Smooth muscle cell (in vitro differentiated cells): ENCODE results near the gene RHOH. TPM values are rescaled to one million over a fixed set of nuclear protein-coding genes. Genes with fewer than 3 reads are reported as not detected.
"Not testable (repeated sequence)": the region's sequence is repeated elsewhere in the genome, so short reads cannot be mapped to it uniquely, and the experiment has no call there.

Source experiments
- DNase-seq: peaks from one replicate; lab custom pipeline; 2025; ENCODE audit not compliant: unreplicated experiment; lab: John Stamatoyannopoulos, UW
- H2AFZ ChIP-seq: fragments of 200-600 bp; sonication (generic); 2 replicates; pipeline ENCODE4 v1.6.0; 2016; ENCODE audit warnings: antibody characterized with exemption, low read depth, mild to moderate bottlenecking
- H3F3A ChIP-seq: fragments of 200-600 bp; sonication (generic); 2 replicates; pipeline ENCODE4 v1.6.0; 2017; ENCODE audit warnings: antibody characterized with exemption, low read depth
- H3K27ac ChIP-seq: fragments of 200-600 bp; sonication (generic); 2 replicates; pipeline ENCODE4 v1.5.1; 2016; ENCODE audit warnings: low read depth, mild to moderate bottlenecking
- H3K27me3 ChIP-seq: fragments of 200-600 bp; sonication (generic); 2 replicates; pipeline ENCODE4 v1.6.1; 2016; ENCODE audit warnings: low read depth, mild to moderate bottlenecking
- H3K36me3 ChIP-seq: fragments of 200-600 bp; sonication (generic); 2 replicates; pipeline ENCODE4 v1.5.1; 2016; ENCODE audit warnings: low read depth
- H3K4me1 ChIP-seq: fragments of 200-600 bp; sonication (generic); 2 replicates; pipeline ENCODE4 v1.5.1; 2016; ENCODE audit warnings: low read depth
- H3K4me2 ChIP-seq: fragments of 200-600 bp; sonication (generic); 2 replicates; pipeline ENCODE4 v1.6.0; 2016; ENCODE audit warnings: mild to moderate bottlenecking
- H3K4me3 ChIP-seq: fragments of 200-600 bp; sonication (generic); 2 replicates; pipeline ENCODE4 v1.5.1; 2016; ENCODE audit warnings: mild to moderate bottlenecking
- H3K79me2 ChIP-seq: fragments of 200-600 bp; sonication (generic); 2 replicates; pipeline ENCODE4 v1.6.0; 2016; ENCODE audit warnings: low read depth, mild to moderate bottlenecking
- H3K9ac ChIP-seq: fragments of 200-600 bp; sonication (generic); 2 replicates; pipeline ENCODE4 v1.6.0; 2016; ENCODE audit warnings: low read depth
- H3K9me3 ChIP-seq: fragments of 200-600 bp; sonication (generic); replicated peaks from 2 replicates; pipeline ENCODE4 v1.5.1; 2016; ENCODE audit warnings: low read depth
- H4K20me1 ChIP-seq: fragments of 200-600 bp; sonication (generic); 2 replicates; pipeline ENCODE4 v1.6.0; 2016; ENCODE audit warnings: low read depth
- CTCF ChIP-seq: fragments of 200-600 bp; sonication (generic); IDR thresholded peaks from 2 replicates; pipeline ENCODE4 v1.5.1; 2017; ENCODE audit warnings: borderline replicate concordance, mild to moderate bottlenecking, antibody characterized with exemption; ENCODE audit not compliant: insufficient read depth, poor library complexity, severe bottlenecking
- WGBS: methylation state at CpG from one replicate; pipeline ENCODE4 v1.1.7; 2016; ENCODE audit warnings: low lambda C conversion rate; 5-methylcytosine and 5-hydroxymethylcytosine counted together
- polyA plus RNA-seq: library from polyadenylated mRNA; unstranded; fragments of >200 nt; fragmentation: Nextera tagmentation; extraction: Ambion mirVana; gene quantifications from 2 replicates; pipeline ENCODE4 v1.2.1, GENCODE V29; 2016
- total RNA-seq: library from RNA; depleted of rRNA; stranded (reverse); fragments of >200 nt; gene quantifications from 2 replicates; pipeline ENCODE4 v1.2.3, GENCODE V29; 2014

Gene RHOH
- total RNA-seq: not detected in 2 replicates
- 0.46 TPM in 1 of 2 replicates, not detected in the other for polyA plus RNA-seq

GRCh38 chr4:40196724-40197281, at the start of gene RHOH:
RHOH (plus strand) TSS chr4:40197031; CDS start chr4:40243387, 46,356 bp downstream.
- no peaks in the 10 kb centered on the region for H3K9me3 ChIP-seq
- peaks cover 32% of the 10 kb centered on the region for H3K4me1 ChIP-seq
- H3K27me3 ChIP-seq: no peaks in the 10 kb centered on the region
- no peak within 1 kb of the TSS for H3K9ac ChIP-seq
- no peak for TF ChIP-seq CTCF
- no peaks in the 10 kb centered on the region for H3F3A ChIP-seq
- no peaks in the 10 kb centered on the region for H3K36me3 ChIP-seq
- no peaks in the 10 kb centered on the region for H4K20me1 ChIP-seq
- H3K27ac ChIP-seq: no peak within 1 kb of the TSS
- 53% methylated on average over 14 of the region's 14 CpGs for WGBS
- no peak for DNase-seq
- H3K79me2 ChIP-seq: no peaks in the 10 kb centered on the region
- H2AFZ ChIP-seq: no peak within 1 kb of the TSS
- no peak within 1 kb of the TSS for H3K4me3 ChIP-seq
- no peak within 1 kb of the TSS for H3K4me2 ChIP-seq

GRCh38 chr4:40147490-40147889, 49.3 kb upstream of the RHOH start:
- not testable (repeated sequence) for H3K4me2 ChIP-seq, H3K9ac ChIP-seq, H3K36me3 ChIP-seq, H4K20me1 ChIP-seq, H3K27me3 ChIP-seq, H3F3A ChIP-seq, H3K79me2 ChIP-seq, DNase-seq, H3K4me1 ChIP-seq, H3K4me3 ChIP-seq, H3K27ac ChIP-seq, H3K9me3 ChIP-seq, H2AFZ ChIP-seq
- WGBS: 92% methylated on average over 4 of the region's 31 CpGs

- no peak overlapping the region for H3K9ac ChIP-seq
- DNase-seq: no peak
Observed at GRCh38 chr4:40149960-40150385, 46.9 kb upstream of the RHOH start.

GRCh38 chr4:40150932-40151331, 45.9 kb upstream of the RHOH start:
- no peak for TF ChIP-seq CTCF
- Histone ChIP-seq H3K27me3 (no peaks in the 10 kb centered on the region), H4K20me1 (no peaks in the 10 kb centered on the region), H3K4me3 (no peak overlapping the region), H3K9me3 (no peaks in the 10 kb centered on the region), H3K79me2 (no peaks in the 10 kb centered on the region), H3K36me3 (peaks cover 9% of the 10 kb centered on the region), H3K4me1 (no peaks in the 10 kb centered on the region), H3K27ac (no peak overlapping the region), H2AFZ (no peak overlapping the region), H3K4me2 (no peak overlapping the region), H3K9ac (no peak overlapping the region), H3F3A (no peaks in the 10 kb centered on the region)
- WGBS: 61% methylated on average over 3 of the region's 3 CpGs
- DNase-seq: no peak

More at GRCh38 chr4:40149960-40150385, 46.9 kb upstream of the RHOH start:
- TF ChIP-seq CTCF: peak; percentile 94
- no peak overlapping the region for H2AFZ ChIP-seq
- H3K4me2 ChIP-seq: no peak overlapping the region
- H3K36me3 ChIP-seq: peaks cover 12% of the 10 kb centered on the region
- no peaks in the 10 kb centered on the region for H4K20me1 ChIP-seq
- no peaks in the 10 kb centered on the region for H3F3A ChIP-seq
- H3K27ac ChIP-seq: no peak overlapping the region
- WGBS: 99% methylated on average over 3 of the region's 3 CpGs
- no peak overlapping the region for H3K4me3 ChIP-seq
- H3K79me2 ChIP-seq: no peaks in the 10 kb centered on the region
- H3K4me1 ChIP-seq: no peaks in the 10 kb centered on the region
- no peaks in the 10 kb centered on the region for H3K9me3 ChIP-seq
- H3K27me3 ChIP-seq: no peaks in the 10 kb centered on the region
